Measurements from ENCODE around the gene OR2K2. TPM values are rescaled to one million over a fixed set of nuclear protein-coding genes. Genes with fewer than 3 reads are reported as not detected.
A peak's percentile ranks its signal among the peaks of the same experiment; 100 is the strongest.

The OR2K2 gene, protein sequence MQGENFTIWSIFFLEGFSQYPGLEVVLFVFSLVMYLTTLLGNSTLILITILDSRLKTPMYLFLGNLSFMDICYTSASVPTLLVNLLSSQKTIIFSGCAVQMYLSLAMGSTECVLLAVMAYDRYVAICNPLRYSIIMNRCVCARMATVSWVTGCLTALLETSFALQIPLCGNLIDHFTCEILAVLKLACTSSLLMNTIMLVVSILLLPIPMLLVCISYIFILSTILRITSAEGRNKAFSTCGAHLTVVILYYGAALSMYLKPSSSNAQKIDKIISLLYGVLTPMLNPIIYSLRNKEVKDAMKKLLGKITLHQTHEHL
- total RNA-seq (2021) (not detected in 2 replicates), Bru-seq, nascent RNA (percentile 14 among the genes with signal in this experiment), BruChase-seq, experiment 1, labeled RNA remaining after a 2-hour chase (percentile 23 among the genes with signal in this experiment), BruChase-seq, experiment 2, labeled RNA remaining after a 6-hour chase (percentile 45 among the genes with signal in this experiment)
- long read RNA-seq: 0 reads

DNA sequence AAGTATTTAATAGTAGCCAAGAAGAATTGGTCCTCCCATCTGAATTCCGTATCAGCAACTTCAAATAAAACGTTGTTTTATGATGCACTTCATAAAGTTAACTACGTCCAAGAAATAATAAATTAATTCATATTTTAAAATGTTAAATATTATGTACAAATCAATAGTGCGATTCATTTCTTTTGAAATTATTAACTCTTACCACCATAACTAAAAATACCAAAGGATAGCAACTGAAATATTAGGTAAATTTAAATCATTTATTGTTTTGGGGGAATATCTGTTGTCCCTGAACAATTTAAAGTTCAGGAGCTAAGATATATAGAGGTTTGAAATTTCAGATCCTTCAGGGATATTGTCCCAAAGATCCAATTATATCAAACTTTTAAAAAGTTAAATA is at the start of gene OR2K2:
Gene OR2K2, minus strand, starts transcription at position 101 of the 400 bp plus-strand sequence. CDS start 1,791 bp downstream, outside the sequence.
- Histone ChIP-seq H3K4me1 (replicated peaks; ENCODE audit: insufficient read depth) (no peaks in the 10 kb centered on the region), H3F3A (ENCODE audit: insufficient read depth, low read depth) (no peaks in the 10 kb centered on the region), H2AFZ (no peak within 1 kb of the TSS), H3K4me3 (no peak within 1 kb of the TSS), H3K79me2 (ENCODE audit: low read depth) (no peaks in the 10 kb centered on the region), H3K27me3 (ENCODE audit: insufficient read depth, low read depth) (no peaks in the 10 kb centered on the region), H4K20me1 (ENCODE audit: insufficient read depth) (no peaks in the 10 kb centered on the region), H3K9me2 (ENCODE audit: insufficient read depth) (no peaks in the 10 kb centered on the region), H3K9me3 (ENCODE audit: insufficient read depth, low read depth) (no peaks in the 10 kb centered on the region), H3K27ac (no peak within 1 kb of the TSS), H3K4me2 (no peak within 1 kb of the TSS), H3K36me3 (ENCODE audit: low read depth) (no peaks in the 10 kb centered on the region)
- intact Hi-C loops (cut with micrococcal nuclease; ENCODE audit: unreplicated experiment): no loop called here
- no peak for TF ChIP-seq EZH2 (IDR thresholded peaks at IDR 0.05; ENCODE audit: low read depth)
- TF ChIP-seq, protein P1, sequence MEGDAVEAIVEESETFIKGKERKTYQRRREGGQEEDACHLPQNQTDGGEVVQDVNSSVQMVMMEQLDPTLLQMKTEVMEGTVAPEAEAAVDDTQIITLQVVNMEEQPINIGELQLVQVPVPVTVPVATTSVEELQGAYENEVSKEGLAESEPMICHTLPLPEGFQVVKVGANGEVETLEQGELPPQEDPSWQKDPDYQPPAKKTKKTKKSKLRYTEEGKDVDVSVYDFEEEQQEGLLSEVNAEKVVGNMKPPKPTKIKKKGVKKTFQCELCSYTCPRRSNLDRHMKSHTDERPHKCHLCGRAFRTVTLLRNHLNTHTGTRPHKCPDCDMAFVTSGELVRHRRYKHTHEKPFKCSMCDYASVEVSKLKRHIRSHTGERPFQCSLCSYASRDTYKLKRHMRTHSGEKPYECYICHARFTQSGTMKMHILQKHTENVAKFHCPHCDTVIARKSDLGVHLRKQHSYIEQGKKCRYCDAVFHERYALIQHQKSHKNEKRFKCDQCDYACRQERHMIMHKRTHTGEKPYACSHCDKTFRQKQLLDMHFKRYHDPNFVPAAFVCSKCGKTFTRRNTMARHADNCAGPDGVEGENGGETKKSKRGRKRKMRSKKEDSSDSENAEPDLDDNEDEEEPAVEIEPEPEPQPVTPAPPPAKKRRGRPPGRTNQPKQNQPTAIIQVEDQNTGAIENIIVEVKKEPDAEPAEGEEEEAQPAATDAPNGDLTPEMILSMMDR (conservative IDR thresholded peaks at IDR 0.05): no peak
- no TSS peak for BruUV-seq (replicated peaks)
- ChIA-PET POLR2A (ENCODE audit: unreplicated experiment) (no interaction called here), CTCF (no interaction called here)
- no peak for DNase-seq

DNA sequence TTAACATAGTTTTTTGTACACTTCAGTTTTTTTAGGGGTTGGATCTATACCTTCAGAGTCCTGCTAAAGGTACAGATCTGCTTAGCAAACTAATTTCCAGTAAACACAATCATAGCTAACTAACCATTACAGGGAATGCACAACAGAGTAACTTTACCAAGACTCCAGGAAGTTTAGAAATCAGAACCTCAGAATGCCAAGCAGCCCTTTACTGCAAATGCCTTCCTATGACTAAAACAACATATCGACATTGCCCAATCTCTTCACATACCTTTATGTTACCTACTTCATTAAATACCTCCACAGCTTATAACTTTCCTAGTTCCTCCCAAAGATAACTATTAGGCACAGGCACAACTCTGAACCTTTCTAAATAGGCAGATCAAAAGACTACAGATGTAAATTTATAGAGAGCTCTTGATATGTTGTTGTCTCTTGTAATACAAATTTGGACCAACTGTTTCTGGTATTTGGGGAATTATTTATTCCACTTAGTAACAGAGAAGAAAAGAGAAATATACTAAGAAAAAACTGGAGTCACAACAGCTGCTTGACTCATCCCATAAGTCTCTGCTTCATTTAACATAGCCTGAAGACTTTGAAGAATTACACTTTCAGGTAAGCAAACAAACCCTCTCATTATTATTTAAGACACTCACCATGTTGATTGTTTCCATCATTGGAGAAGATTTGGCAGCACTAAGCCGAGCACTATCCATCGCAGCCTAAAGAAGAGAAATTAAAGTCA is 46.0 kb upstream of the OR2K2 start:
- no TSS peak for BruUV-seq (replicated peaks)
- no peak overlapping the region for H3K4me2 ChIP-seq
- no peak for TF ChIP-seq EZH2 (IDR thresholded peaks at IDR 0.05; ENCODE audit: low read depth)
- TF ChIP-seq, protein P1 (conservative IDR thresholded peaks at IDR 0.05): no peak
- H3K4me1 ChIP-seq (replicated peaks; ENCODE audit: insufficient read depth): peaks cover 10% of the 10 kb centered on the region
- peaks cover 37% of the 10 kb centered on the region for H3K36me3 ChIP-seq (ENCODE audit: low read depth)
- H3K27me3 ChIP-seq (ENCODE audit: insufficient read depth, low read depth): no peaks in the 10 kb centered on the region
- H3K9me3 ChIP-seq (ENCODE audit: insufficient read depth, low read depth): no peaks in the 10 kb centered on the region
- H3K27ac ChIP-seq: peak overlapping the region; percentile 33
- DNase-seq: peak in 1 of 2 experiments; percentile 69
- ChIA-PET POLR2A (ENCODE audit: unreplicated experiment) (no interaction called here), CTCF (no interaction called here)
- no peaks in the 10 kb centered on the region for H3K9me2 ChIP-seq (ENCODE audit: insufficient read depth)
- H2AFZ ChIP-seq: no peak overlapping the region
- peaks cover 12% of the 10 kb centered on the region; the same call in 1 of the 2 replicates for H3F3A ChIP-seq (ENCODE audit: insufficient read depth, low read depth)
- no peaks in the 10 kb centered on the region for H3K79me2 ChIP-seq (ENCODE audit: low read depth)
- no peaks in the 10 kb centered on the region; the same call in 1 of the 2 replicates for H4K20me1 ChIP-seq (ENCODE audit: insufficient read depth)
- no peak overlapping the region for H3K4me3 ChIP-seq
- intact Hi-C loops (cut with micrococcal nuclease; ENCODE audit: unreplicated experiment): no loop called here

DNA sequence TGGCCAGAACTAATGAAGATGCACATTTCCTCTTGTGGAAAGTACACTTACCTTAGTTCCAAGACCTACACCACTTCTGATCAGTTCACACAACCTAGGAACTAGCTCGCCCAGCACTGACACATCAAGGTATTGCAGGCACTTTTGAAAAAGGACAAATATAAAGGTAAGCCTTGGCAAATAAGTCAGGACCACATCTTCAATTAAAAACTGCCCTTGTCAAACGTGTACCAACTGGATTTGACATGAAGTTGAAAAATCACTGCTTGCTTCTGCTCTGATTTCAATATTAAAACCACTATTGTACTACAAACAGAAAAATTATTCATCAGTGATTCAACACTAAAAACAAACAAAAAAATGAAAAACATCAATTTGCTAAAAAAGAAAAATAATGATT is 45.0 kb upstream of the OR2K2 start:
- POLR2A ChIA-PET (ENCODE audit: unreplicated experiment): no interaction called here
- H3K4me1 ChIP-seq (replicated peaks; ENCODE audit: insufficient read depth): peaks cover 10% of the 10 kb centered on the region
- no peak overlapping the region for H3K4me2 ChIP-seq
- H3F3A ChIP-seq (ENCODE audit: insufficient read depth, low read depth): peaks cover 12% of the 10 kb centered on the region; the same call in 1 of the 2 replicates
- intact Hi-C loops (cut with micrococcal nuclease; ENCODE audit: unreplicated experiment): no loop called here
- no peak overlapping the region for H3K27ac ChIP-seq
- TF ChIP-seq, protein P1 (conservative IDR thresholded peaks at IDR 0.05): no peak
- DNase-seq: no peak
- peaks cover 46% of the 10 kb centered on the region for H3K36me3 ChIP-seq (ENCODE audit: low read depth)
- BruUV-seq (replicated peaks): no TSS peak
- CTCF ChIA-PET: no interaction called here
- no peaks in the 10 kb centered on the region for H3K27me3 ChIP-seq (ENCODE audit: insufficient read depth, low read depth)
- H3K4me3 ChIP-seq: no peak overlapping the region
- H3K9me2 ChIP-seq (ENCODE audit: insufficient read depth): no peaks in the 10 kb centered on the region
- H3K9me3 ChIP-seq (ENCODE audit: insufficient read depth, low read depth): no peaks in the 10 kb centered on the region
- H3K79me2 ChIP-seq (ENCODE audit: low read depth): no peaks in the 10 kb centered on the region
- no peaks in the 10 kb centered on the region; the same call in 1 of the 2 replicates for H4K20me1 ChIP-seq (ENCODE audit: insufficient read depth)
- H2AFZ ChIP-seq: no peak overlapping the region

Data from PC-9 (cell line).